GM13976 (cell line): Measurements from ENCODE around the gene VASH1.
A peak's percentile ranks its signal among the peaks of the same experiment; 100 is the strongest.

Source experiments
- DNase-seq: peaks from one replicate; pipeline ENCODE4 v3.0.0; 2012; ENCODE audit warnings: low spot score
- CTCF ChIP-seq: IDR thresholded peaks from 2 replicates; pipeline ENCODE4 v1.5.1; 2012; ENCODE audit warnings: borderline replicate concordance, mild to moderate bottlenecking; ENCODE audit not compliant: insufficient read depth; ENCODE audit errors: extremely low read depth, missing control alignments, control extremely low read depth
- in situ Hi-C: fragments of 300-500 bp; cut with MboI; formaldehyde crosslinking; loops from one replicate; pipeline ENCODE4 v1.12.0; 2022; ENCODE audit warnings: low sequenced_read_pairs, mixed read lengths, inconsistent platforms; ENCODE audit not compliant: unreplicated experiment

VASH1 gene

GRCh38 chr14:76782885-76783566, 21.8 kb downstream of the VASH1 start:
- TF ChIP-seq CTCF, result no peak
- in situ Hi-C loops, result no loop called here
- peak; percentile 66 for DNase-seq

GRCh38 chr14:76784266-76784874, 23.1 kb downstream of the VASH1 start:
- no peak for TF ChIP-seq CTCF
- in situ Hi-C loops, result no loop called here
- no peak for DNase-seq

GRCh38 chr14:76784881-76785280, 23.6 kb downstream of the VASH1 start:
- TF ChIP-seq CTCF, result peak; percentile 59
- in situ Hi-C loops, result no loop called here
- DNase-seq, result peak; percentile 86

- in situ Hi-C loops, result no loop called here
- DNase-seq, result no peak
- no peak for TF ChIP-seq CTCF
These were observed 25.3 kb downstream of the VASH1 start for GRCh38 chr14:76786601-76787000.

- no peak for TF ChIP-seq CTCF
- in situ Hi-C loops, result no loop called here
- DNase-seq, result no peak
These were observed 31.2 kb downstream of the VASH1 start for GRCh38 chr14:76792422-76792821.

GRCh38 chr14:76793324-76793723, 32.1 kb downstream of the VASH1 start:
- TF ChIP-seq CTCF, result no peak
- in situ Hi-C loops, result no loop called here
- no peak for DNase-seq

- DNase-seq, result no peak
- in situ Hi-C loops, result no loop called here
- TF ChIP-seq CTCF, result no peak
These were observed 32.7 kb downstream of the VASH1 start for GRCh38 chr14:76793956-76794355.
